Measurements from ENCODE around the gene SLC22A2. TPM values are rescaled to one million over a fixed set of nuclear protein-coding genes. Genes with fewer than 3 reads are reported as not detected.

Gene SLC22A2
- total RNA-seq, 4 donors from 2014 or later: not detected

- Histone ChIP-seq H3K9me3 (no peaks in the 10 kb centered on the region), H3K36me3 (no peaks in the 10 kb centered on the region), H3K4me3 (no peak overlapping the region), H3K4me1 (no peaks in the 10 kb centered on the region), H3K27me3 (no peaks in the 10 kb centered on the region), H3K27ac (no peak overlapping the region)
- intact Hi-C loops (cut with DNase I): no loop called here
- TF ChIP-seq CTCF (IDR thresholded peaks at IDR 0.05): no peak
- TF ChIP-seq POLR2A (IDR thresholded peaks at IDR 0.05): no peak
- DNase-seq: no peak
- 62 to 69% methylated on average over 3 of the region's 3 CpGs for WGBS, 2 donors
These were observed 55.5 kb downstream of the SLC22A2 start for GRCh38 chr6:160203076-160203475.

- TF ChIP-seq CTCF (IDR thresholded peaks at IDR 0.05): no peak
- no peak for TF ChIP-seq POLR2A (IDR thresholded peaks at IDR 0.05)
- Histone ChIP-seq H3K4me3 (no peak overlapping the region), H3K27ac (no peak overlapping the region), H3K9me3 (no peaks in the 10 kb centered on the region), H3K36me3 (no peaks in the 10 kb centered on the region), H3K27me3 (no peaks in the 10 kb centered on the region), H3K4me1 (no peaks in the 10 kb centered on the region)
- no peak for DNase-seq
- WGBS, 2 donors: 33 to 41% methylated on average over 2 of the region's 2 CpGs
- intact Hi-C loops (cut with DNase I): no loop called here
These were observed 56.2 kb downstream of the SLC22A2 start for GRCh38 chr6:160202411-160202810.

GRCh38 chr6:160201061-160201460, 57.6 kb downstream of the SLC22A2 start:
- no peak for DNase-seq
- intact Hi-C loops (cut with DNase I): no loop called here
- H3K4me1 ChIP-seq: no peaks in the 10 kb centered on the region
- H3K27ac ChIP-seq: no peak overlapping the region
- 71 to 77% methylated on average over 2 of the region's 2 CpGs for WGBS, 2 donors
- H3K4me3 ChIP-seq: no peak overlapping the region
- H3K36me3 ChIP-seq: no peaks in the 10 kb centered on the region
- H3K9me3 ChIP-seq: no peaks in the 10 kb centered on the region
- TF ChIP-seq CTCF (IDR thresholded peaks at IDR 0.05) (no peak), POLR2A (IDR thresholded peaks at IDR 0.05) (no peak)
- H3K27me3 ChIP-seq: no peaks in the 10 kb centered on the region

- DNase-seq: no peak
- H3K9me3 ChIP-seq: peaks cover 0 to 12% (median 9%) of the 10 kb centered on the region in 3 donors
- TF ChIP-seq POLR2A (IDR thresholded peaks at IDR 0.05) (no peak), CTCF (IDR thresholded peaks at IDR 0.05) (no peak)
- WGBS, 2 donors: 11 to 25% methylated on average over 3 of the region's 3 CpGs
- no peaks in the 10 kb centered on the region for H3K27me3 ChIP-seq
- H3K36me3 ChIP-seq: no peaks in the 10 kb centered on the region
- no peak overlapping the region for H3K27ac ChIP-seq
- no peaks in the 10 kb centered on the region for H3K4me1 ChIP-seq
- no peak overlapping the region for H3K4me3 ChIP-seq
- intact Hi-C loops (cut with DNase I): no loop called here
These were observed 59.9 kb downstream of the SLC22A2 start for GRCh38 chr6:160198606-160199211.

GRCh38 chr6:160197662-160198061, 61.0 kb downstream of the SLC22A2 start:
- peaks cover 0 to 19% (median 18%) of the 10 kb centered on the region in 3 donors for H3K9me3 ChIP-seq
- DNase-seq: no peak
- no peak overlapping the region for H3K27ac ChIP-seq
- intact Hi-C loops (cut with DNase I): no loop called here
- H3K27me3 ChIP-seq: no peaks in the 10 kb centered on the region
- no peak for TF ChIP-seq POLR2A (IDR thresholded peaks at IDR 0.05)
- no peak for TF ChIP-seq CTCF (IDR thresholded peaks at IDR 0.05)
- H3K36me3 ChIP-seq: no peaks in the 10 kb centered on the region
- H3K4me1 ChIP-seq: no peaks in the 10 kb centered on the region
- no peak overlapping the region for H3K4me3 ChIP-seq
